A673 (cell line): ENCODE data around the gene CFAP46. TPM values are rescaled to one million over a fixed set of nuclear protein-coding genes. Genes with fewer than 3 reads are reported as not detected.

Experiments
- BruUV-seq: library from RNA; stranded (reverse); fragments of 400-500 nt; replicated peaks from 2 replicates; lab custom pipeline; 2021; lab: Mats Ljungman, UMichigan
- CTCF ChIA-PET: fragments of 300-600 bp; sonication (Branson Sonifier 250); formaldehyde crosslinking; loops from one replicate; lab custom pipeline; 2022; ENCODE audit warnings: antibody characterized with exemption; lab: Charles Lee
- POLR2A ChIA-PET: fragments of 300-600 bp; sonication (Branson Sonifier 250); formaldehyde crosslinking; loops from one replicate; lab custom pipeline; 2022; ENCODE audit warnings: antibody characterized with exemption; ENCODE audit not compliant: low non-redundant PET; lab: Charles Lee
- DNase-seq: peaks from one replicate; pipeline ENCODE4 v3.0.0-alpha.2; 2015; ENCODE audit warnings: low spot score
- H3K27ac ChIP-seq: fragments of 200-600 bp; sonication (generic); 2 replicates; pipeline ENCODE4 v1.5.1; 2016; ENCODE audit warnings: mixed run types, low read depth, mild to moderate bottlenecking, mixed read lengths, antibody characterized with exemption, low read length; ENCODE audit not compliant: poor library complexity, severe bottlenecking
- H3K27me3 ChIP-seq: fragments of 200-600 bp; sonication (generic); replicated peaks from 2 replicates; pipeline ENCODE4 v1.6.1; 2017; ENCODE audit warnings: mixed run types, low read depth, mild to moderate bottlenecking, mixed read lengths, antibody characterized with exemption, low read length; ENCODE audit not compliant: insufficient read depth, poor library complexity
- H3K36me3 ChIP-seq: fragments of 200-600 bp; sonication (generic); 2 replicates; pipeline ENCODE4 v1.6.1; 2016; ENCODE audit warnings: mixed run types, mild to moderate bottlenecking, mixed read lengths, antibody characterized with exemption, low read length; ENCODE audit not compliant: insufficient read depth, poor library complexity, severe bottlenecking
- H3K4me1 ChIP-seq: fragments of 200-600 bp; sonication (generic); 2 replicates; pipeline ENCODE4 v1.6.1; 2017; ENCODE audit warnings: mixed run types, mild to moderate bottlenecking, mixed read lengths, antibody characterized with exemption, low read length; ENCODE audit not compliant: insufficient read depth, poor library complexity, severe bottlenecking
- H3K4me3 ChIP-seq: fragments of 200-600 bp; sonication (generic); 2 replicates; pipeline ENCODE4 v1.5.1; 2016; ENCODE audit warnings: low read depth, mixed run types, mild to moderate bottlenecking, mixed read lengths, low read length; ENCODE audit not compliant: poor library complexity, severe bottlenecking
- H3K9me3 ChIP-seq: fragments of 200-600 bp; sonication (generic); 2 replicates; pipeline ENCODE4 v1.6.1; 2016; ENCODE audit warnings: mixed run types, low read depth, mild to moderate bottlenecking, mixed read lengths, antibody characterized with exemption, low read length; ENCODE audit not compliant: poor library complexity, severe bottlenecking
- CTCF ChIP-seq: fragments of 300-800, 200-600 bp; sonication (generic); conservative IDR thresholded peaks from 2 replicates; pipeline ENCODE4 v1.5.1; 2017; ENCODE audit warnings: low read depth, mild to moderate bottlenecking, antibody characterized with exemption, low read length, moderate library complexity, mixed read lengths
- EZH2 ChIP-seq: fragments of 200-600 bp; sonication (generic); IDR thresholded peaks from 2 replicates; pipeline ENCODE4 v1.6.1; 2017; ENCODE audit warnings: borderline replicate concordance, low read depth, mild to moderate bottlenecking, mixed read lengths, antibody characterized with exemption, low read length; ENCODE audit not compliant: poor library complexity, severe bottlenecking
- intact Hi-C: fragments of 100-400 bp; cut with micrococcal nuclease; formaldehyde crosslinking; loops from one replicate; pipeline ENCODE4 v1.10.0; 2022; ENCODE audit not compliant: unreplicated experiment
- total RNA-seq: library from RNA; stranded (reverse); gene quantifications from 2 replicates; pipeline ENCODE4 v1.2.3, GENCODE V29; 2021

The CFAP46 gene
- total RNA-seq, 1 experiment from 2014 or later: 1.9 TPM

GRCh38 chr10:132977076-132977475 is 34.7 kb upstream of the CFAP46 start:
- CTCF ChIA-PET: no interaction called here
- POLR2A ChIA-PET: no interaction called here
- H3K36me3 ChIP-seq: no peaks in the 10 kb centered on the region
- no peak for DNase-seq
- H3K27me3 ChIP-seq: peaks cover 24% of the 10 kb centered on the region
- no peaks in the 10 kb centered on the region for H3K4me1 ChIP-seq
- H3K27ac ChIP-seq: no peak overlapping the region
- TF ChIP-seq CTCF: no peak
- TF ChIP-seq EZH2: no peak
- intact Hi-C loops: no loop called here
- no peaks in the 10 kb centered on the region for H3K9me3 ChIP-seq
- BruUV-seq: no TSS peak
- H3K4me3 ChIP-seq: no peak overlapping the region

- Histone ChIP-seq H3K27me3 (peaks cover 34% of the 10 kb centered on the region), H3K4me1 (no peaks in the 10 kb centered on the region), H3K36me3 (no peaks in the 10 kb centered on the region), H3K27ac (no peak overlapping the region), H3K9me3 (no peaks in the 10 kb centered on the region), H3K4me3 (no peak overlapping the region)
- POLR2A ChIA-PET: no interaction called here
- intact Hi-C loops: no loop called here
- BruUV-seq: no TSS peak
- DNase-seq: no peak
- CTCF ChIA-PET: no interaction called here
- TF ChIP-seq CTCF (no peak), EZH2 (no peak)
These were observed 33.7 kb upstream of the CFAP46 start for GRCh38 chr10:132975831-132976682.

GRCh38 chr10:132974886-132975830 is 32.8 kb upstream of the CFAP46 start:
- Histone ChIP-seq H3K36me3 (no peaks in the 10 kb centered on the region), H3K27me3 (peaks cover 43% of the 10 kb centered on the region), H3K27ac (no peak overlapping the region), H3K4me3 (no peak overlapping the region), H3K9me3 (no peaks in the 10 kb centered on the region), H3K4me1 (no peaks in the 10 kb centered on the region)
- BruUV-seq: no TSS peak
- no peak for DNase-seq
- ChIA-PET CTCF (no interaction called here), POLR2A (no interaction called here)
- TF ChIP-seq EZH2 (no peak), CTCF (no peak)
- intact Hi-C loops: no loop called here
